Stimulated activated CD4-positive, alpha-beta T cell treated with anti-CD3 and anti-CD28 coated beads, Interleukin-1b, Interleukin-23, amount 100 ng/mL, for 48 hours (primary cell): Measurements from ENCODE around the gene ARHGAP20.
A peak's percentile ranks its signal among the peaks of the same experiment; 100 is the strongest.

Source experiments
- DNase-seq: peaks from one replicate; pipeline ENCODE4 v3.0.0-alpha.2; 2020

Gene ARHGAP20

DNA sequence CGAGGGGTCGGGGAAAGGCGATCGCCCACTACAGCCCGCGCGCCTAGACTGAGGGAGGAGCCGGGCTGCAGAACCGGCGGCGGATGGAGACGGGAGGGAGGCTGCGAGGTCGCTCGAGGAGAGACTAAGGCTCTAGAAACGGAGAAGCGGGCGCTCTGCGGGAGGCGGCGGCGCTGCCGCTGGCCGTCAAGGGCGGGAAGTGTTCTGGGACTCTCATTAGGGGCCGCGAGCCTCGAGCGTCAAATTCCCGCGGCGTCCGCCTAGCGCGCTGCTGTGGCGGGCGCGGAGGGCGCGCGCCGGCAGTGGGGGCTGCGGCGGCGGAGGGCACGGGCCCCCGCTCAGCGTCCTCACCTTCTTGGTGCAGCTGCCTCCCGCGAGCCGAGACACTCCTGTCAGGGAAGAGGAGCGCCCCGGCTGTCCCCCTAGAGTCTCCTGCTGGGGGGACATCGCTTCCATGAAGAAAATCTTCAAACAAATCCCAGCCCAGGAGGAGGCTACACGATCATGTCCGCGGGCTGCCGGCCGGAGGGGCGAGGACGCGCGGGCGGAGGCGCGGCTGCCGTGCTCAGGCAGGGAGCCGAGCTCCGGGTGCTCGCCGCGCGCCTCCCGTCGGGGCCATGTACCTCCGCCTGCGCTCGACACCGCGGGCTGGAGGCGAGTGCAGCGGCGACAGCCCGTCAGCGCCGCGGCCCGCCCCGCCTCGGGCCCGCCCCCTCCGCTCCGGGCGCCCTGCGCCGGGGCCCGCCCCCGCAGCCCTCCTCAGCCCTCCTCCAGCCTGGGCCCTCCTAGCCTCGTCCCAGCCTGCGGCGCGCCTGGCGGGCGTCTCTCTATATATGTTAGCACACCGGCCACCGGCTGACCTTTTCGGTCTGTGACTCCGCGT lies at the start of gene ARHGAP20:
TSS of gene ARHGAP20 (minus strand) at position 662 of the 883 bp plus-strand sequence. CDS start at position 456, 206 bp downstream.
- DNase-seq = peak; percentile 31

DNA sequence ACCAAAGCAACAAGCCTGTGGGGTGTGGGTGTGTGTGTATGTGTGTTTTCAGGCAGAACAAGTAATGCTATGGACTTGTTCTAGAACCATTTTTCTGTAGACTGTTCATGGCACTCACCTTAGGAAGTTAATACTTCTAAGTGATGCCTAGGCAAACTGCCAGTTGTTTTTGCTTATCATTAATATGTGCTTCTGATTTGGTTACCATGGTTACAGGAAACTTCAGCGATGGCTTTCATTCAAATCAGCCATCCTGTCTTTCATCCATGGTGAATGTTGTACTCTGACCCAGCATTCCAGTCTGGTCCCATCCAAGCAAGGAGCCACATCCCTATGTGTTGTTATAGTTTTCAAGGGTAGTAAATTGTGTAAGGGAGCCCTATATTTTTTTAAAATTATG lies 49.8 kb upstream of the ARHGAP20 start:
- DNase-seq = no peak

DNA sequence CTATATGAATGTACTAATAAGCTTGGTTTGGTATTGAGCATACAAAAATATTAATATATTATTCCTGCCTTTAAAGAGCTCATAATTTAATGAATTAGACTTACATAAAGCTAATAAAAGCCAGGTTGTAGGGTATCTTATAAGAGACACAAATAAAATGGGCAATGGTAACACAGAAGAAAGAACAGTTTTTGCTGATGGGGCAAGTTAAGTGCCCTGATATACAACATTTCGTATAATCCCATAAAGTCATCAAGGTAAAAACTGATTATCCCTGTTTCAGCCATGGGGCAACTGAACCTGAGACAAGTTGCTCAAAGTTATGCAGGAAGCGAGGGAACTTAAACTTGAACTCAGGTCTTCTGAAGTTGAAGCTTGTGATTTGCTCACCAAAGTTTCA lies 48.9 kb upstream of the ARHGAP20 start:
- DNase-seq = no peak

DNA sequence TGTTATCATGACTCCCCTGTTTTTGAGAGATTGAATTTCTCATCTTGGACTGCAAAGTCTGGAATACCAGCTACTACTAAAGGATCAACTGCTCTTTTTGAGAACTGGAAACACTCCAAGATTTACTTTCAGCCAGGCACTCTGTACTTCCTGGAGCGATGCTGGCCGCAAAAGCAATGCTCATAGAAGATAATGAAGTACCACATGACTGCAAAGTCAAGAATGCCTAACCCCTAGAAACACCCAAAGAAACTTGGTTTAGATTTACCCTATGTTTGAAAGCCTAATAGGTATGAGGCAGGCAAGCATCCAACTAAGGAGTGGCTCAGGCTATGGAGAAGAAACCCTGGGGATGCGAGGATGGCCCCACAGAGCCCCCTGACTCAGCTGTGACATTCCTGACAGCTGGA lies 47.7 kb upstream of the ARHGAP20 start:
- no peak for DNase-seq

DNA sequence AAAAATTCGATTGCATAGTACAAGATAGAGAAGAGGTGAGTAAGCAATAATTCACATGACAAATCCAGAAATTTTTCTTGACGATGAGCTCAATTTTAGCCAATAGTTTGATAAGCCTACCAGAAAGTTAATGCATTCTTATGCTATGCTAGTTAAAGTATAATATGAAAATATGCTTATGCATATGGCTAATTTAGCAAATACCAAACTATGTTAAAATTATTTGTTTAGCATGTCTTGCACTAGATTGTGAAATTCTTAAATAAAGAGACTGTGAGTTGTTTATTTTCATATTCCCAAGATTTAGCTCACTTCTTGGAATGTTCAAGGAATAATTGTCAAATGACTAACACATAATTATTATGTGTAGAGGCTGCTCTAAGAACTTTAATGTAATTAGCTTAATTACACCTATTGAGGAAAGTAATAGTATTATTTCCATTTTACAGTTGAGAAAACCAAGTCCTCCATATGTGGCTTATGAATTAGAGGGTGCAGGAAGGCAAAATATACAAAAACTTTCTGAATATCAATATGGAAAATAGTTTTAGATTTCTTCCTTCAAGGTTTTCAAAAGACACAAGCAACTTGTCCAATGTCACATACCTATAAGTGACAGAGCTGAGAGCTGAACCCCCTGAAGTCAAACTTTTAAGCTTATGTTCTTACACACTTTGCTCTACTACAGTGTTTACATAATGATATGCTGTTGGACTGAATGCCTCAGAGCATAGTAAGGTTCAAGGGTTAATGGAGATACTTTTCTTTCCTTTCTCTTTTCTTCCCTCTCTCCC lies 45.9 kb upstream of the ARHGAP20 start:
- no peak for DNase-seq

DNA sequence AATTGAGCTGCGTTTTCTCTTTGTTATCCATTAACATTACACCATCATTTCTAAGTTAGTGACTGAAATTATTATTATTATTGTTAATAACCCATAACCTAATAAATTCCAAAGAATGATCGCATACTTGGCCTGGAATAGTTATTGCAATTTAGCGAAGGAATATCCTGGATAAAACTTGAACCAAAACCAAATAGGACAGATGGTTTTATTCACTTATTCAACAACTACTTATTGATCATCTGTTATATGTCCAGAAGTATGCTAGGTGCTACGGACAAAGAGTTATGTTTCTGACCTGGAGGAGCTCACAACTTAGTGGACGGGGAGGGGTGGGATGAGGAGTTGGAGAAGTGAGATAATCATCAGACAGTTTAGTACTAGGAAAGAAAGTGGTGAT lies 44.8 kb upstream of the ARHGAP20 start:
- DNase-seq = no peak

DNA sequence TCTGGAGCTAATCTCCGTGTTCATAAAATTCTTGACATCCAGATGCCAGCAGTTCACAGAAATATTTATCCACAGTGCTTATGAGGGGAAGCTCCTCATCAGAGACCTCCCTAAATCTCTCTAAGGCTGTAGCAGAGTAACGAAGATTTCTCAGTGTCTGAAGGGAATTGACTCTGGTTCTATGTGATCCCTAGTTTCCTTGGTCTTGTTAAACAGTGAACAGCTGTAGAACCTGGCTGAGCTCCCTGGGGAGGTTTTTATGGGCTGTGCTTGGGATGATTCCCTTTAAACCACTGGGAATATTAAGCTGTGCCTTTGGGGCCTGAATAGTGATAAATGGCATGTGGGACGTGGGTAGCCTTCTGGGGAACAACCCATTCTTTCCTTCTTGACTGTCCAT lies 43.7 kb upstream of the ARHGAP20 start:
- no peak for DNase-seq

DNA sequence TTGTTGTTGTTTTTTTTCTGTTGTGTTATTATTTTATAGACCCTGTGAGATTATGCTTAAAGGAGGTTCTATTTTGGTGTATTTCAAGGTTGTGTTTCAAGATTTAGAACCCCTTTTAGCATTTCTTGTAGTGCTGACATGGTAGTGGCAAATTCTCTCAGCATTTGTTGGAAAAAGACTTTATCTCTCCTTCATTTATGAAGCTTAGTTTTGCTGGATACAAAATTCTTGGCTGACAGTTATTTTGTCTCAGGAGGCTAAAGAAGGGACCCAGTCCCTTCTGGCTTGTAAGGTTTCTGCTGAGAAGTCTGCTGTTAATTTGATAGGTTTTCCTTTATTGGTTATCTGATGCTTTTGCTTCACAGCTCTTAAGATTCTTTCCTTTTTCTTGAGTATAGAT lies 40.7 kb upstream of the ARHGAP20 start:
- no peak for DNase-seq

- no peak for DNase-seq
These were observed 37.9 kb upstream of the ARHGAP20 start for GRCh38 chr11:110750100-110750499.

- no peak for DNase-seq
These were observed 35.3 kb upstream of the ARHGAP20 start for GRCh38 chr11:110747531-110747930.

DNA sequence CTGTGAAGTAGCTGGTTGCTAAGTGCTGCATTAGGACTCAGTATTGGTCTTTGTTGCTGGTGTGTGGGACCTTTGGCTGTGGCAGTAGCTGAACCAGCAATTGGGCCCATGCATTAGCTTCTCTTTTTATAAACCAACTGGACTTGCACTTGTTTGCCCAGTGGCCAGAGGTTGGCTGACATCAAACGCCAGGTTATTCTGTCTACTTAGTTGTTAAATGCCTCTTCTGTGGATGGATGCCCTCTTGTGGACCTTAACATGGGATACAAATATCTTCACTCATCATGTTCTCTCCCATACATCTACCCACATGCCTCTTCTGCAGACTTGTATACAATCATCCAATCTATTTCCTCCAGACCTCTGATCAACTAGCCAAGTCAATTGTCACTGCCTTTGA lies 26.4 kb upstream of the ARHGAP20 start:
- no peak for DNase-seq

DNA sequence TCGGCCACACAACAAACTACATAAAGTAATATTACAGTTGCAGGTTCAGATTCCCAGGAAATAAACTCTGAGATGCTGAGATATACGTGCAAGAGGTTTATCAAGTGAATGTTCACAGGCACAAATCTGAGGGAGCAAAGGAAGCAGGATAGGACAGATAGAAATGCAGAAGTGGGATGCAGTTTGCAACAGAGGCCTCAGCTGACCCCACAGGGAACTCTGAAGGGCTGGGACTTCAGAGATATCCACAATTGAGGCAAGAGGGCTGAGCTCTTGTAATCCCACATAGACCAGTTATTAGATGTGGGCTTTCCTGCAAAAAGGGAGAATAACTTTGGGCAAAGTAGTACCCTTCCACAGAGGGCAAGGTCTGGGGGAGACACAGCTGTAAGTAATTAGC lies 25.4 kb upstream of the ARHGAP20 start:
- no peak for DNase-seq

- DNase-seq = no peak
These were observed 23.9 kb upstream of the ARHGAP20 start for GRCh38 chr11:110736171-110736553.

DNA sequence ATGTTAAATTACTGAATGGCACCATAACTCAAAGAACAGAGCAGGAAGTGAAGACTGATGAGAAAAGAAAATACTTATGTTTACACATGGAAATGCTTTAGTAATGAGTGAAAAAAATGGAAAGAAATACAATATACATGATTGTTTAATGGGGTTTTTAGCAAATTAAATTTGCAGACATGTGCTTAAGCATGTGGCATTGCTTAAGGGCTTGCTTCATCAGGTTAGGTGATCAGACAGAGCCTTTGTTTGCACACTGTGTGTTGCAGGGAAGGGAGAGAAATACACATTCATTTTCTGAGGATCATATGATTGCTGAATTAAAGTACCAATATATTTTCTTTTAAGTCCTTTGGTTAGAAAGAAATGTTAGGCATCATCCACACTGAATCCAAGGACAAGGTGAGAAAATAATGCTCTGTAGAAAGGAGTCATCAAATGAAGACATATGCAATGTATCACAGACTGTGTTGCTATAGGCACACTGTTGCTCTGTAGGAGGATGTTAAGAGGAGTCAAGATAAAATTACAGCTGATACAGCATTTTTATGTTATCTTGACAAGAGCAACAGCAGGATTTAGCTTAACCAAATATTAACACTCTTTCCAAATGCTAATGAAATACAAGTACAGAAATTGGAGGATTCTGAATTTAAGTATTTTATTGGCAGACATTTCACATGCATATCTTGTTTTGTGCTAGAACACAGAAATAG lies 23.4 kb upstream of the ARHGAP20 start:
- DNase-seq = no peak

DNA sequence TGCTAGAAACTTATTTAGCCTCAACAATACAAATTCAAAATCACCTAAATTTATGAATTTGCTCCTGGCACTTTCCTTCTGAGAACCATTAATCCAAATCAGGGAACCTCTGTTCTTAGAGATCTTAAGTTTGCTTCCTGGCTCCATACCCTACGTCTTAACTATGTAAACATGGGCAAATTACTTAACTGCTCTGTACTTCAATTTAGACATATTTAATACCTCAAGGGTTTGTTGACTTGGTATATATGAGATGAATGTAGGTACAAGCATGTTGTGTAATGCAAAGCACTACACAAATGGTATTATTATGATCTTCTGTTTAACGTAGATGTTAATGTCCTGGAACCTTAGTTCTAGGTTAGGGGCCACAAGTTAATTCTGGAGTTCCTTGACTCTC lies 22.6 kb upstream of the ARHGAP20 start:
- DNase-seq = no peak

DNA sequence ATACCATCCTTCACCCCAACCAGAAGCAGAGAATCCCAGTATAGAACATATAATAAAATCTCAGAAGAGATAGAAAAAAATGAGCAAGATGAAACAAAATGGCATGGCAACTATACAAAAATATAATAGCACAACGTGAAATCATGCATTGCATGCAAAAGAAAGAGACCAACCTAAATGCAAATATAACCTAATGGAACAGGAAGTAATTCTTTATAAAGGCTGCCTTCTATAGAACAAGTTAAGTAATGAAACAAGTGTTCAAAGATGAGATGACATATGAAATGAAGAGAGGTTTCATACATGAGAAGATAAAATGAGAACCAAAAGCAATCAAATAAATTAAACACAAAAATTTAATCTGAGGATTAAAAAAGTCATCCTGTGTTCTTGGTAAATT lies 18.5 kb upstream of the ARHGAP20 start:
- DNase-seq = no peak

GRCh38 chr11:110728883-110729282 lies 16.6 kb upstream of the ARHGAP20 start:
- DNase-seq = no peak

GRCh38 chr11:110728476-110728875 lies 16.2 kb upstream of the ARHGAP20 start:
- DNase-seq = no peak

DNA sequence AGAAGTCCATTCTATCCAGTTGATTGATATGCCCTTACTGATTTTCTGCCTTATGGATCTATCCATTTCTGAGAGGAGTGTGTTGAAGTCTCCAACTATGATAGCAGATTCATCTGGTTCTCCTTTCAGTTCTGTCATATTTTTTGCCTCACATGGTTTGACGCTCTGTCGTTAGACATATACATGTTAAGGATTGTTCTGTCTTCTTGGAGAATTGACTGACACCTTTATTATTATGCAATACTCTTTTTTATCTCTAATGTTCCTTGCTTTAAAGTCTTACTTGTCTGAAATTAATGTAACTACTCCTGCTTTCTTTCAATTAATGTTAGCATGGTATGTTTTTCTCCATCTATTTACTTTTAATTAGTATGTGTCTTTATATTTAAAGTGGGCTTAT lies 12.1 kb upstream of the ARHGAP20 start:
- no peak for DNase-seq

- no peak for DNase-seq
These were observed 8.4 kb upstream of the ARHGAP20 start for GRCh38 chr11:110720431-110721275.

DNA sequence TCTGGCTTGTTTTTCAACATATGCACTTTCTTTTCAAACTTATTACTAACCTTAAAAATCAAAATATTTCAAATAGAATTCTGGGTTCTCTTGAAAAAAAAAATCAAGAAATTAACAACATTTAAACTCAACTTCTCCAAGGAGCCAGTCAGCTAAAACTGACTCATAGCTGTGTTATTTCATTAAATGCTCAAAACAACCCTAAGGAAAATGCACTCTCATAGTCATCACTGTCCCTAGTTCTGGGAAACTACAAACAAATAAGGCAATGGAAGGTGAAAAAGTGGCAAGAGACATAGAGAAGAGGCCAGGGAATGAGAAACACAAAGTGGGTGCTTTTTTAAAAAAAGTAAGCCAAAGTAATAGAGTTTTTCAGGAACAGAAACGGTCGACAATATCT lies 4.1 kb upstream of the ARHGAP20 start:
- no peak for DNase-seq

- DNase-seq = no peak
These were observed 3.3 kb upstream of the ARHGAP20 start for GRCh38 chr11:110715541-110715940.

- DNase-seq = no peak
These were observed 1.2 kb upstream of the ARHGAP20 start for GRCh38 chr11:110713449-110713776.
